HEK293 (cell line): Measurements from ENCODE around the gene SLC43A3.

Experiments
- CTCF ChIA-PET: fragments of 350-600 bp; formaldehyde crosslinking; extraction: SDS; loops from one replicate; lab custom pipeline; 2021; ENCODE audit warnings: antibody characterized with exemption; lab: Yijun Ruan, JAX
- POLR2A ChIA-PET: fragments of 300-600 bp; formaldehyde crosslinking; extraction: SDS; loops from one replicate; lab custom pipeline; 2020; ENCODE audit warnings: antibody characterized with exemption, inconsistent platforms; lab: Yijun Ruan, JAX
- H3K27ac ChIP-seq: fragments of 200-500 bp; sonication (Bioruptor generic); 2 replicates; pipeline ENCODE4 v1.5.1; 2014; ENCODE audit warnings: low read depth, low read length, control low read depth, inconsistent platforms; ENCODE audit errors: extremely low read depth
- H3K36me3 ChIP-seq, 2 experiments: fragments of 200-500 bp in 1 of 2; sonication (Bioruptor generic) in 1 of 2; 1 replicate in 1 of 2; 2 replicates in 1 of 2; pipeline ENCODE4 v1.5.1; 2014 to 2017; ENCODE audit warnings: inconsistent platforms in 2 of 2, low read length in 2 of 2; ENCODE audit not compliant: control insufficient read depth in 2 of 2, insufficient read depth in 1 of 2
- H3K4me1 ChIP-seq: fragments of 200-500 bp; sonication (Bioruptor generic); 2 replicates; pipeline ENCODE4 v1.5.1; 2014; ENCODE audit warnings: mild to moderate bottlenecking, low read length, inconsistent platforms; ENCODE audit not compliant: control insufficient read depth, insufficient read depth
- H3K4me3 ChIP-seq: 2 replicates; pipeline ENCODE4 v1.5.1; 2011; ENCODE audit warnings: low read depth, mild to moderate bottlenecking, control low read depth, low read length, moderate library complexity
- H3K9me3 ChIP-seq: fragments of 200-500 bp; sonication (Bioruptor generic); 2 replicates; pipeline ENCODE4 v1.5.1; 2014; ENCODE audit warnings: low read depth, low read length, inconsistent platforms; ENCODE audit not compliant: control insufficient read depth, insufficient read depth
- CTCF ChIP-seq: fragments of 450-650 bp; formaldehyde crosslinking; IDR thresholded peaks from 2 replicates; pipeline ENCODE4 v1.5.1; 2016; ENCODE audit warnings: missing biosample characterization, missing genetic modification characterization
- GLIS1 ChIP-seq: fragments of 450-650 bp; formaldehyde crosslinking; IDR thresholded peaks from 2 replicates; pipeline ENCODE4 v1.5.1; 2016; ENCODE audit warnings: missing biosample characterization, missing genetic modification characterization
- KLF7 ChIP-seq: fragments of 450-650 bp; formaldehyde crosslinking; IDR thresholded peaks from 2 replicates; pipeline ENCODE4 v1.5.1; 2016; ENCODE audit warnings: missing biosample characterization, missing genetic modification characterization, borderline replicate concordance
- YY2 ChIP-seq: fragments of 450-650 bp; formaldehyde crosslinking; IDR thresholded peaks from 2 replicates; pipeline ENCODE4 v1.5.1; 2016; ENCODE audit warnings: missing biosample characterization, missing genetic modification characterization
- ZBTB10 ChIP-seq: fragments of 450-650 bp; formaldehyde crosslinking; IDR thresholded peaks from 2 replicates; pipeline ENCODE4 v1.5.1; 2016; ENCODE audit warnings: missing biosample characterization, missing genetic modification characterization
- ZBTB44 ChIP-seq: fragments of 450-650 bp; IDR thresholded peaks from 2 replicates; pipeline ENCODE4 v1.5.1; 2018; ENCODE audit warnings: missing biosample characterization, mild to moderate bottlenecking, missing genetic modification characterization
- ZIC2 ChIP-seq: fragments of 450-650 bp; formaldehyde crosslinking; IDR thresholded peaks from 2 replicates; pipeline ENCODE4 v1.5.1; 2016; ENCODE audit warnings: missing biosample characterization, missing genetic modification characterization
- ZNF112 ChIP-seq: fragments of 450-650 bp; formaldehyde crosslinking; IDR thresholded peaks from 2 replicates; pipeline ENCODE4 v1.5.0; 2017; ENCODE audit warnings: missing biosample characterization, missing genetic modification characterization
- ZNF114 ChIP-seq: fragments of 450-650 bp; formaldehyde crosslinking; IDR thresholded peaks from 2 replicates; pipeline ENCODE4 v1.5.0; 2017; ENCODE audit warnings: missing biosample characterization, missing genetic modification characterization
- ZNF140 ChIP-seq: fragments of 450-650 bp; formaldehyde crosslinking; IDR thresholded peaks from 2 replicates; pipeline ENCODE4 v1.5.1; 2016; ENCODE audit warnings: missing biosample characterization, missing genetic modification characterization
- ZNF146 ChIP-seq: fragments of 450-650 bp; formaldehyde crosslinking; IDR thresholded peaks from 2 replicates; pipeline ENCODE4 v1.5.1; 2016; ENCODE audit warnings: missing biosample characterization, missing genetic modification characterization
- ZNF155 ChIP-seq: fragments of 450-650 bp; formaldehyde crosslinking; IDR thresholded peaks from 2 replicates; pipeline ENCODE4 v1.5.1; 2016; ENCODE audit warnings: missing biosample characterization, missing genetic modification characterization
- ZNF292 ChIP-seq: fragments of 450-650 bp; formaldehyde crosslinking; IDR thresholded peaks from 2 replicates; pipeline ENCODE4 v1.5.1; 2016; ENCODE audit warnings: low read depth, missing biosample characterization, missing genetic modification characterization, borderline replicate concordance
- ZNF366 ChIP-seq: fragments of 450-650 bp; formaldehyde crosslinking; conservative IDR thresholded peaks from 2 replicates; pipeline ENCODE4 v1.5.1; 2016; ENCODE audit warnings: missing biosample characterization, missing genetic modification characterization
- ZNF391 ChIP-seq: fragments of 450-650 bp; formaldehyde crosslinking; IDR thresholded peaks from 2 replicates; pipeline ENCODE4 v1.5.1; 2016; ENCODE audit warnings: low read depth, missing biosample characterization, missing genetic modification characterization, borderline replicate concordance
- ZNF394 ChIP-seq: fragments of 450-650 bp; formaldehyde crosslinking; IDR thresholded peaks from 2 replicates; pipeline ENCODE4 v1.5.1; 2016; ENCODE audit warnings: missing biosample characterization, missing genetic modification characterization, mild to moderate bottlenecking, moderate library complexity, borderline replicate concordance
- ZNF416 ChIP-seq: fragments of 450-650 bp; formaldehyde crosslinking; IDR thresholded peaks from 2 replicates; pipeline ENCODE4 v1.5.1; 2016; ENCODE audit warnings: missing biosample characterization, missing genetic modification characterization
- ZNF449 ChIP-seq: fragments of 450-650 bp; formaldehyde crosslinking; IDR thresholded peaks from 2 replicates; pipeline ENCODE4 v1.5.1; 2017; ENCODE audit warnings: missing biosample characterization, mild to moderate bottlenecking, missing genetic modification characterization, moderate library complexity
- ZNF600 ChIP-seq: fragments of 450-650 bp; formaldehyde crosslinking; IDR thresholded peaks from 2 replicates; pipeline ENCODE4 v1.5.1; 2016; ENCODE audit warnings: missing biosample characterization, missing genetic modification characterization
- ZNF623 ChIP-seq: fragments of 450-650 bp; formaldehyde crosslinking; IDR thresholded peaks from 2 replicates; pipeline ENCODE4 v1.5.1; 2016; ENCODE audit warnings: missing biosample characterization, missing genetic modification characterization
- ZNF830 ChIP-seq: fragments of 450-650 bp; IDR thresholded peaks from 2 replicates; pipeline ENCODE4 v1.5.0; 2018; ENCODE audit warnings: missing biosample characterization, missing genetic modification characterization, low read depth, mild to moderate bottlenecking, moderate library complexity
- ZSCAN5A ChIP-seq: fragments of 450-650 bp; formaldehyde crosslinking; IDR thresholded peaks from 2 replicates; pipeline ENCODE4 v1.5.1; 2016; ENCODE audit warnings: missing biosample characterization, missing genetic modification characterization

The SLC43A3 gene

GRCh38 chr11:57359896-57360690 lies 66.8 kb downstream of the SLC43A3 start (continued):
- TF ChIP-seq CTCF (tag by site-specific recombination) (no peak), ZNF292 (tag by site-specific recombination) (no peak), ZNF155 (no peak), ZSCAN5A (tag by site-specific recombination) (no peak), ZNF140 (no peak), GLIS1 (peak; percentile 77), ZNF112 (tag by site-specific recombination) (no peak), ZIC2 (tag by site-specific recombination) (peak; percentile 46), ZNF114 (tag by site-specific recombination) (no peak)

GRCh38 chr11:57359396-57359795 lies 67.5 kb downstream of the SLC43A3 start:
- TF ChIP-seq KLF7 (tag by site-specific recombination) (no peak), ZNF391 (tag by site-specific recombination) (no peak), ZNF146 (tag by site-specific recombination) (no peak), ZNF394 (tag by site-specific recombination) (no peak), ZNF600 (no peak), ZNF623 (no peak), ZNF449 (tag by site-specific recombination) (no peak)
- Histone ChIP-seq H3K27ac (no peak overlapping the region), H3K9me3 (no peaks in the 10 kb centered on the region), H3K4me3 (no peak overlapping the region), H3K36me3 (no peaks in the 10 kb centered on the region), H3K4me1 (no peaks in the 10 kb centered on the region)
- ChIA-PET CTCF (interaction anchor here (1.0 to 3.1 kb wide), 3 partner anchors 9 to 99 kb away, joined by 3 to 10 read pairs (median 8); no protein-coding TSS in a partner anchor), POLR2A (interaction anchor here (0.5 to 0.9 kb wide), 2 partner anchors 24 to 31 kb away, joined by 3 to 4 read pairs; partner anchors contain the start of gene SSRP1)

GRCh38 chr11:57358991-57359390 lies 67.9 kb downstream of the SLC43A3 start:
- Histone ChIP-seq H3K4me3 (no peak overlapping the region), H3K4me1 (no peaks in the 10 kb centered on the region), H3K36me3 (no peaks in the 10 kb centered on the region), H3K27ac (no peak overlapping the region), H3K9me3 (no peaks in the 10 kb centered on the region)
- TF ChIP-seq ZBTB10 (tag by site-specific recombination) (no peak), ZNF830 (tag by site-specific recombination) (no peak), ZNF416 (tag by site-specific recombination) (no peak), ZNF366 (no peak), YY2 (tag by site-specific recombination) (no peak), ZBTB44 (tag by site-specific recombination) (no peak)
- ChIA-PET CTCF (interaction anchor here (0.5 to 3.1 kb wide), 2 partner anchors 9 to 348 kb away, joined by 5 to 10 read pairs; no protein-coding TSS in a partner anchor), POLR2A (interaction anchor here (0.5 kb wide), 1 partner anchor 31 kb away, joined by 3 read pairs; no protein-coding TSS in a partner anchor)
